Stimulated activated CD8-positive, alpha-beta memory T cell treated with anti-CD3 and anti-CD28 coated beads, Interleukin-7, amount 100 ng/mL, for 1 hour (primary cell): ENCODE data around the gene CACNA1A.
"Not testable (repeated sequence)": the region's sequence is repeated elsewhere in the genome, so short reads cannot be mapped to it uniquely, and the experiment has no call there.

ENCODE experiments used
- DNase-seq, 2 donors: peaks; one replicate each; pipeline ENCODE4 v3.0.0-alpha.2; 2020; ENCODE audit warnings: low read depth in 2 of 2

The CACNA1A gene

DNA sequence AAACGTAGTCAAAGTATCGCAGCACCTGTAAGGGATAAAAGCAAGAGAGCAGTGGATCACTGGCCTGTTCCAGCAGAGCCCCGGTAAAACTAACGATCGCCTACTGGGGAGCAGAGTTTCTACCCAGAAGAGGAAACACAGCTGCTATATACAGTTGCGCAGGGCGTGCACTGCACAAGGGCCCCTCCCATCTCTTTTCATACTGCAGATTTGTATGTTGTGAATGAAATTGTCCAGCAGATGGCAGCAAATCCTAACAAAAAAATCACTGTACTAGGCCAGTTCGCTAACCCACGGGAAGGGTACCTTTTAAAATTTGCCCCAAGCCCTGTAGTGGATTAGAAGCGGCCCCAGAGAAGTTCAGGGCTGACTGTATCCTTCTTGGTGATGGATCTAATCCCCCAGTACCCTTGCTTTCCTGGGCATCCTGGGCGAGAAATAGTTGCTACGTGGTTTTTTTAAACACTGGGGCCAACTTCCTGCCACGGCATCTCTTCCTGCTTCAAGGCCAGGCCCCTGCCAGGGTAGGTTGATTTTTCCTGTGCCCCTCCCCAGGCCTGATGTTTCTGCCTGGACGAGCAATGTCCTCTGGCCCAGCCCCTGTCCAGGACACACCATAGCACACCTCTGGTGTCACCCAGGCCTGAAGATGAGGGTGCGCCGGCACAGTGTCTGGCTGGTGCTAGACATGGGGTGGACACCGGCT lies 229.0 kb downstream of the CACNA1A start:
- DNase-seq, result peak; percentile 17 to 34

DNA sequence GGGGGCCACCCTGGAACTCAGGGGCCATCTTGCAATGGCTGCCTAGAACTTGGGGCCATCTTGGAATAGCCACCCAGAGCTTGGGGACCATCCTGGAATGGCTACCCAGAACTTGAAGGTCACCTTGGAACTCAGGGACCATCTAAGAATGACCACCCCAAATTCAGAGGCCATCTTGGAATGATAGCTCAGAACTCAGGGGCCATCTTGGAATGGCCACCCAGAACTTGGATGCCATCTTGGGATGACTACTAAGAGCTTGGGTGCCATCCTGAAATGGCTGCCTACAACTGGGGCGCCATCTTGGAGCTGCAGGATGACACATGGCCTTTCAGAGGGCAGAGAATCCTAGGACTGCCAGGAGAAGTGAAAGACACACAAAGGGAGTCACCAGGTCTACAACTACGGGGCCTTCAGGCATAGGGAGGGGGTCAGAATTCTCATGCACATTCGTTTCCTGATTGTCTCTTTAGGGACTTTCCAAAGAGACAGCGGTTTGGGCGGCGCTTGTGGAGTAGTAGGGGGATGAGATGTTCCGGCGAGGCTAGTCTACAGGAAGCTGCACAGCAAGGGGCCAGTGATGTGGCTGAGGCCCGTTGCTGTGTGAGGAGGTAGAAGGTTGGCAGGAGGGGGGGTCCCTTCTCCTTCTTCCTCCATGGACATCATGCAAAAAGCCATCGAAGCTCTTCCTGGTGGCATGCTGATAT lies 231.1 kb downstream of the CACNA1A start:
- no peak for DNase-seq

DNA sequence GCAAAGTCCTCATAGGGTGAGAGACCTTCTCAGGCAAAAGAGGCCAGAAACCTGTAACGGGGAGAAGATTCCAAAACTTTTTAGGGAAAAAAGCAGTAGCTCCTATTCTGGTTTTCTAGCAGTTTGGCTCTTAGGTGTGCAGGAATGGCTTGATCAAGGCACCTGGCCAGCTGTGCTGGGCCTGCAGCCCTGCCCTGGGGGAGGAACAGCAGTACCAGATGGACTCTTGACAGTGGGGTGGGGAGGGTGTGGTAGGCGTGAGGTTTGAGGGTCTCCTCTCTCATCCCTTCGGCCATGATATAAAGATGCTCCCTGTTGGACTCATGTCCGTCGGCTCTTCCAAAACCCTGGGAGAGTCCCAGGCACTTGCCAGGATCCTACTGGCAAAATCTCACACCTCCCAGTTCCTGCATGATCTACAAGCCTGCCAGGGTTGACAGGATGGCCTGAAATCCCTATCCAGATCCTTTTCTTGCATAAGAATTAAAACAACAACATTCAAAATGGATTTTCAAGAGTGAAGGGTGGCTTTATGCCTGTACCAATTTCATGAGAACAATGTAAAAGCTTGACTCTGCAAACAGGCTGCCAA lies 235.7 kb downstream of the CACNA1A start:
- no peak for DNase-seq

DNA sequence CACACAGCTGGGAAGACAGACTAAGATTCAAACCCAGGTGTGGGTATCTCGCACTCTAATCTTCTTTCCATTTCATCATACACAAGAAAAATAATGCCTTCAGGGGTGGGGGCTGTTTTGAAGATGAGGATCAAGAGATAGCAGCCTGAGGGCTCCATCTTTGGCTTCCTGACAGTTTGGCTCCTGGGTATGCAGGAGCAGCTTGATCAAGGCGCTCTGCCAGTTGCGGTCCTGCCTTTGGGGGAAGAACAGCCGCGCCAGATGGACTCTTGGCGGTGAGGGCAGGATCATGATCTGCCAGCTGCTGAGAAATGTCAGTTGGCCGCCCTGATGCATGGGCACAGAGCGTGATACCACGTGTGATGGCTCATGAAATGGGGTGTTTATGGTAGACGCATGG lies 236.9 kb downstream of the CACNA1A start:
- no peak for DNase-seq

DNA sequence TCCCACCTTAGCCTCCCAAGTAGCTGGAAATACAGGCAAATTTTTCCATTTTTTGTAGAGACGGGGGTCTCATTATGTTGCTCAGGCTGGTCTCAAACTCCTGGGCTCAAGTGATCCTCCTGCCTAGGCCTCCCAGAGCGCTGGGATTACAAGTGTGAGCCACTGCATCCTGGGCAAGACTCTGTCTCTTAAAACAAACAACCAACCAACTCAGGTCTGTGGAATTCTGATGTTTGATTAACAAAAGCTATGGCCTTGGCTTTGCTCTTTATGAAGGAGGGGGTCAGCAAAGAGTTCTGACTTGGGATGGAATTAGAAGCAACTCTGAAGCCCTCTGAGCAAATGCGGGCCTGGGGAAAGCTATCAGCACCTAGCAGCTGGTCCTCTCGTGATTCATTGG lies 238.4 kb downstream of the CACNA1A start:
- DNase-seq, result no peak

DNA sequence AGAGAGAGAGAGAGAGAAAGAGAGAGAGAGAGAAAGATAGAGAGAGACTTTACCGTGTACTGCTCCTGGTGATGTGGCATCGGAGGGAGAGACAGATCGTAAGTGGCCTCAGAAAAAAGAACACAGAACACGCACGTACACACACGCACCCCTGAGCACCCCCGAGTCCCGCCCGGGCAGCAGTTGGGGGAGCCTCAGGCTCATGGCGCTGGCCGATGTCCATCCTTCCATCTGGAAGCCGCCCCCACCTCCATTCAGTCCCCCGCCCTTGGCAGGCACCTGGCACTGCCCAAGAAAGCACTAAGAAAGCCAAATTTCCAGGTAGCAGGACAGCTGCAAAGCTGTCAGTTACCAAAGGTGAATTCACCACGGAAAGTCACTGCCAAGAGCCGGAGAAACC lies 239.1 kb downstream of the CACNA1A start:
- DNase-seq, result no peak

DNA sequence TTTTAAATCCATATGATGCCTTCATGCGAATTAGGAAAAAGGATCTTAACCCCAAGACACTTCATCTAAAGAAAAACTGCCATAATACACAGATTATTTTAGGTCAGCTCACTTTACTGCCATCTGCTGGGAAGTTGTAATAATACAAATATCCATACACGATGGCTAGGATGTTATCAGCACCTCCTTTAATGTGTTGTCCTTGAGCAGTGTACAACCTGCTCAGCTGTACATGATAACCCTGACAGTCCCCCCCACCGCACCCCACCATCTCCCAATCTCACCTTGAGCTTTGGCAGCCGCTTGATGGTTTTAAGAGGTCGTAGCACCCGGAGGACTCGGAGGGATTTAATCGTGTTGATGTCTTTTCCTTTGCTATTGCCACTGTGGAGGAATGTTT lies 243.8 kb downstream of the CACNA1A start:
- no peak for DNase-seq

DNA sequence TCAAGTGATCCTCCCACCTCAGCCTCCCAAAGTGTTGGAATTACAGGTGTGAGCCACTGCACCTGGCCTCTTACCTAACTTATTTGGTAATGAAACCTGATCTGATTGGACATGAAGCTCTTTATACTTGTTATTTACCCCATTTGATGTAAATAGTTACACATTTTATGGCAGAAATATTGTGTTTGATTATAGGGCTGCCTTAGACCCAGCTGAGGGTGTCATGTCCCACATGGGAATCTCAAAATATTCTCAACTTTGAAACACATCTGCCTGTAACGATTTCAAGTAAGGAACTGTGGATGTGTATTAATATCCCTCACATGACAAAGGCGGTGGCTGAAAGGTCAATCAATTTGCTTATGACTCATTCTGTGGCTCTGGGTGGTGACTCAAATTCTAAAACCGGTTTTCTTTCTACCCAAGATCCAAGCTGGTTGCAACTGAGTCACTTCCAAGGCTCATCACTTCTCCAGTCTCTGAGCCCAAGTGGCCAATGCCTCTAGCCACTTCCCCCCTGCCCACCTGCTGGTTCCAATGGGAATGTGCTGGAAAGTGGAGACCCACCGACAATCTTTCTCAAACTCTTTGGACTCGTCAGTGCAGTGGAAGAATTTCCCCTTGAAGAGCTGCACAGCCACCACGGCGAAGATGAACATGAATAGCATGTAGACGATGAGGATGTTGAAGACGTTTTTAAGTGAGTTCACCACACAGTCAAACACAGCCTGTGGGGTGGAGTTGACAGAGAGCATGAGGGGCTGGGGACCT lies 245.2 kb downstream of the CACNA1A start:
- no peak for DNase-seq

DNA sequence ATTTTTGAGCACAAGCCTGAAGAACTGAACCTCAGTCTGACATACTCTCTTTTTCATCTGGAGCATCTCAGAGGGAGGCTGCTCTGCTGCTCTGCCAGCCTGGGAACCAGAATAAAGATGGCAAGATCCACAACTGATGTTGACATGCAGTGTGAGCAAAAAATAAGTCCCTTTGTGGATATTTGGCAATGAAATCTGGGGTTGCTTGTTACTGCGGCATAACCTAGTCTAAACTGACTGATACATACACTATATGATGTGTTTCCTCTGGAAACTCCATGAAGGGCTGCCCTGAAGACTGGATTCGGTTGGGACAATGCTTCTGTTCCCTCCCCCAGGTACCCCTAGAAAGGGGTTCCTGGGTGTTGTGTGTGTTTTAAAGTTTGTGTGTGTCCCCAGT lies 249.4 kb downstream of the CACNA1A start:
- no peak for DNase-seq

DNA sequence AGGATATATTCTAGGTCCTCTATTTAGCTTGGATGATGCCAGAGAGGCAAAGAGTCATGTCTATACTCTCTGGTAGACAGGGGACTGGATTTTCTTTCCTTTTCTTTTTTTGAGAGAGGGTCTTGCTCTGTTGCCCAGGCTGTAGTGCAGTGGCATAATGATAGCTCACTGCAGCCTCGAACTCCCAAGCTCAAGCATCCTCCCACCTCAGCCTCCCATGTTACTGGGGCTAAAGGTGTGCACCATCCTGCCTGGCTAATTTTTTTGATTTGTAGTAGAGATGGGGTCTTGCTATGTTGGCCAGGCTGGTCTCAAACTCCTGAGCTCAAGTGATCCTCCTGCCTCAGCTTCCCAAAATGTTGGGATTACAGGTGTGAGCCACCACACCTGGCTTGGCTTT lies 249.9 kb downstream of the CACNA1A start:
- not testable (repeated sequence) for DNase-seq

DNA sequence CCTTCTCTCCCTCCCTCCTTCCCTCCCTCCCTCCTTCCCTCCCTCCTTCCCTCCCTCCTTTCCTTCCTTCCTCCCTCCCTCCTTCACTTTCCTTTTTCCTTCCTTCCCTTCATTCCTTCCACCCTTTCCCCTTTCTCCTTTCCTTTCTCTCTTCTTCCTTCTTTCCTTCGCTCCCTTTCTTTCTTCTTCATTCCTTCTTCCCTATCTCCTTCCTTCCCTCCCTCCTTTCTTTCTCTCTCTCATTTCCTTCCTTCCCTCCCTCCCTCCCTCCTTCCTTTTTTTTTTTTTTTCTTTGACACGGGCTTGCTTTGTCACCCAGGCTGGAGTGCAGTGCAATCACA lies 250.6 kb downstream of the CACNA1A start:
- no peak for DNase-seq

DNA sequence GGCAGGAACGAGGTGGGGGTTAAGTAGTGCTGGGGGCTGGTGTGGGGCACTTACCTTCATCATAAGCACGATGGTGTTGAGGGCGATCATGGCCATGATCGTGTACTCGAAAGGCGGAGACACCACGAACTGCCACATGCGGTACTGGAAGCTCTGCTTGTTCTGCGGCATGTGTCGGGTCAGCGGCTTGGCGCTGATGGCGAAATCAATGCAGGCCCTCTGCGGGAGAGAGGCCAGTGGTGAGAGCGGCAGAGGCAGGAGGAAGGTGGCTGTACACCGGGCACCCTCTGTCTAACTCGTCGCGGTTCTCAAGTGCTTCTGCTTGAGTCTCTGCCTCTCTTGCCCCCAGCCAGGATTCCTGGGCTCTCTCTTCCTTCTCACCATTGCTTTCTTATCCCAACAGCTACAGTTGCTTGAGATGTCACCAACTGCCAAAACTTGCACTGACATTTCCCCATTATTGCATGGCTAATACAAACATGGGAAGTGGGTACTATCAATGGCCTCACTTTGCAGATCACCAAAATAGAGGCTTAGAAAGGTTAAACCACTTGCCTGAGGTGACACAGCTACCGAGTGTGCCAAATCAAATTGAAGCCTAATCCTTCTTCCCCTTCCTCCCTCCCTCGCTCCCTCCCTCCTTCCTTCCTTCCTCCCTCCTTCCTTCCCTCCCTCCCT lies 251.1 kb downstream of the CACNA1A start:
- DNase-seq, result no peak

DNA sequence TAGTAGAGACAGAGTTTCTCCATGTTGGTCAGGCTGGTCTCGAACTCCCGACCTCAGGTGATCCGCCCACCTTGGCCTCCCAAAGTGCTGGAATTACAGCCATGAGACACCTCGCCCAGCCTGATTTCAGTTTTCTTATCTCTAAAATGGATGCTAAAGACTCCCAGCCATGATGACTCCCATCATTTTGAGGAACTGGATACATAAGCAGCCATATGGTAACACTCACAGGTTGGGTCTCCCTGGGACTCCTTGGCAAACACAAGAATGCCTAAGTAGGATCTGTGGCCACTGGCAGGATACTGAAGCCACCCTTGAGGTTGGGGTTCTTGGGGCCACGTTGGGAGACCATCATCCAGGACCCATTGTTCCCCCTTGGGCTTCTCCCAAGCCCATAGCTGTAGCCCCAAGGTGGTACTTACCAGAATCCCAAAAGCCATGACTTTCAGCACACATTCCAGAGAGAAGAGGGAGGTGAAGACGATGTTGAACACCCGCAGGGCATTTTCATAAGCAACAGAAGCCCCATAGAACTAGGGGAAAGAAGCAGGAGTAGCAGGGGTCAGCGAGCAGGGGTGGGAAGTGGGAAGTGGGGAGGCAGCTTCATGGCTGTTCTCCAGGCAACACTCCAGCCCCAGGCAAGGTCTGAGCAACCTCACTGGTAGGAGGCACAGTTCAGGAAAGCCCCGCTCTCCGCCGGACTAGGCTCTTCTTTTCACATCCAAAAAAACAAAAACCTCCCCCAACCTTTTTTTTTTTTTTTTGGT lies 253.5 kb downstream of the CACNA1A start:
- DNase-seq, result no peak

DNA sequence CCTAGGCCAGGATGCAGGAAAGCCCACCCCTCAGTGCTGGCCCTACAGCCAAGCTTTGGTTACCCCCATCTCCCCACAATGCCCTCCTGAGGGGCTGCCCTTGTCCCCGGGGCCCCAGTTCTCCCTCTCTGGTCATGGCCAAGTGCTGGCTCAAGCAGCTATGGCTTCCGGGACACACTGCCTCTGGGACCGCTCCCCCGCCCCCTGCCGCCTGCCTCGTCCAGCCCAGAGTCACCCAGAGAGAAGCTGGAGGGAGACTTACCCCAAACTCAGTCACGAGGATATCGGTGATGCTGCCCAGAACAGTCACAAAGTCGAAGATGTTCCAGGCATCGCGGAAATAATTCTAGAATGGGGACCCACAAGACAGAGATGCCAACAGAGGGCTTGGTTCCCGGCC lies 261.4 kb downstream of the CACNA1A start:
- DNase-seq, result no peak

DNA sequence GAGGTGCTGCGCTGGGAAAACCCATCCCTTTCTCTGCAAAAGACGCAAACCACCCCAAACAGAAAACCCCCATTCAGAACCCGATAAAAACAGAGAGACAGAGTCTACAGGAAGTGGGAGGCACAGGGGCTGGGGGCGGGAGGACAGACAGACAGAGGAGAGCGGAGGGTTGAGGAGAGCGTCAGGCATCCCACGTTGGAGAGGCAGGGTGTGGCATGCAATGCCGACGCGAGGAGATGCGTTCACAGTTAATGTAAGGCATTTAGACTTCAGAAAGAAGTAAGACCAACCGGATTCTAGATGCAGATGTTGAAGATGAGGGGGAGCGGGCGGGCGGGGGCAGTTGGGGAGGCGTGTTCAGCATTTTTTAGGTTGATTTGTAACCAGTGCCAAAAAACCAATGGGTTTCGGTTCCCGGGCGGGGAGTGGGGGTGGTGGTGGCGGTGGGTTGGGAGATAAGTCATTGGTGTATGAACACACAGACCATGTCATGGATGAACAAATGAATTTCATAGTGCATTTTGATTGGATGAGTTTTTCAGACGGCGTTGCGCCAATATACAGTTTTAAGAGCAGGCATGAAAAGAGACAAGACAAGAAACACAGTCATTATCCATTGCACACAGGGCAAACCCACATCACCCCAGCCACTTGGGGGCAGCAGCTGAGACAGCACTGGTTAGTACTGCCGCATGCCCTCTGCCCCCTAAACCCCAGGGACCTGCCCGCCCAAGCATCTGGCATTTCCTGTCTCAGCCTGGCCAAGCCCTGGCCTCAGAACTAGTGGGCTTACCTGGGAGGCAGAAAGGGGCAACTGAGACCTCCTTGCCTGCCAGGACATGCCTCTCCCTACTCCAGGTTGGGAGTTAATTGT lies 264.8 kb downstream of the CACNA1A start:
- no peak for DNase-seq

DNA sequence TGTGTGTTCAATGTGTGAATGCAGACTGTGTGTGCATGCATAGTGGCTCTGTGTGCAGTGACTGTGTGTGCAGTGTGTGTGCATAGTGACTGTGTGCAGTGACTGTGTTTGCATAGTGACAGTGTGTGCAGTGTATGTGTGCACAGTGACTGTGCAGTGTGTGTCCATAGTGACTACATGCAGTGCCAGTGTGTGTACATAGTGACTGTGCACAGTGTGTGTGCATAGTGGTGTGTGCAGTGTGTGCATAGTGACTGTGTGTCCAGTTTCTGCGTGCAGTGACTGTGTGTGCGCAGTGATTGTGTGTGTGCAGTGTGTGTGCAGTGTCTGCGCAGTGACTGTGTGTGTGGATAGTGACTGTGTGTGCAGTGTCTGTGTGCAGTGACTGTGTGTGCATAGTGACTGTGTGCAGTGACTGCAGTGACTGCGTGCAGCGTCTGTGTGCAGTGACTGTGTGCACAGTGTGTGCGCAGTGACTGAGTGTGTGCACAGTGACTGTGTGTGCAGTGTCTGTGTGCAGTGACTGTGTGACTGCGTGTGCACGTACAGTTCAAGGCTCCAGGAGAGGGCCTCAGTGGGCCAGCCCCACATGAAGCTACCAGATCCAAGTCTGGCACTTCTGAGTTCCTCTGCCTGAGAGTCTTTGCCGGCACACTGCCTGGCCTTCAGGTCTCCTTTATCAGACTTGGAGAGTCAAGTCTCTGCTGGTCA lies 265.8 kb downstream of the CACNA1A start:
- DNase-seq, result no peak

DNA sequence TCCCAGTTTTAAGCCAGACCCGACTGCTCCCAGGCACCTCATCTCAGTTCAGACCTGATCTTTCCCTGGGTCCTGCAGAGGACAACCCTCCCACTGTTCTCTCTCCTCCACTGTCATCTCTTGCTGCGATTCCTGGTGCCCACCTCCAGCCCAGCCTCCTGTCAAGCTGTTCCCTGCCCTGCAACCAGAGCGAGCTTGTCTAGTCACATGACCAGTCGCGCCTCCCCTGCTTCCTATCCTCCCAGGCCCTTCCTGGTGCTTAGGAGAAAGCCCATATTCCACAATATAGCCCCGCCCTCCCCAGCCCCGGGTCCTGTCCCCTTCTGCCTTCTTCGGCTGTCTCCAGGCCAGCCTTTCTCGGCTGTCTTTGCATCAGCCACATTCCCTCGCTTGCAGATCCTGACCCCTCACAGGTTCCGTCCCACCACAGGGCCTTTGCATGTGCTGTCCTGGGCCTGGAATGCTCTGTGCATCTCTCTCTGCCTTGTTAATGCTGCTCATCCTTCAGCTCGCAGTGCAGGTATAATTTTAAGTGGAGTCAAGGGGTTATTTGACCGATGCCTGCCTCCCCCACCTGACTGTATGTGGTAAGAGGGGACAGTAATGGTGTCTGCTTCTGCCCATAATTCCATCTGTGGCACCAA lies 267.3 kb downstream of the CACNA1A start:
- DNase-seq, result no peak

DNA sequence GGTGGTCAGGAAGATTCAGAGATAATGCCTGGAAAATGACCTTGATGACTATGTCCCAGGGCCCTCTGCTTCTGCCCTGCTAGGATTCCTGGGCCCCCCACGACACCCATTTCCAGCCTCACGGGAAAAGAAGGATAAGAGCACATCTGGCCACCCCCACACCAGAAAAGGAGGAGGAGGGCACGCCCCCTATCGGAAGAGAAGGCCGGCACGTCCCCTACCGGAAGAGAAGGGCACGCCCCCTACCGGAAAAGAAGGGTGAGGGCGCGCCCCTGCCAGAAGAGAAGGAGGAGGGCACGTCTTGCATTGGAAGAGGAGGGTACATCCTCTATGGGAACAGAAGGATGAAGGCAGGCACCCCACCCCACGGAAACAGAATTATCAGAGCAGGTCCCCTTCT lies 271.8 kb downstream of the CACNA1A start:
- DNase-seq, result peak; percentile 9 to 31

DNA sequence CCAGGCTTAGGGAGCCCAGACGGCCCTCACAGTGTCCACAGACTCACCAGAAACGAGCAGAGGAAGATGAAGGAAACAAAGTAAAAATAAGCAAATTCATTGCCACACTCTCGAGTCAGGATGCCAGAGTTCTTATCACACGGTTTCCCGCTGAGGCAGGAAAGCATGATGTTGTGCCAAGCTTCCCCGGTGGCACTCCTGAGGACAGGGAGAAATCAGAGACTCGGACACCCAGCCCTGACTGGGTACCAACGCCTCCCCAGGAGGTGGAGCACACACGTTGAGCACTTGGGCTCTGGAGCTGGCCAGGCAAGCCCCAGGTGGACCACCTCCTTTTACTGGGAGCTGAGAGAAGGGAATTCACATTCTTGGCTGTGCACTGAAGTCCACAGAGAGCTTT lies 274.6 kb downstream of the CACNA1A start:
- DNase-seq, result no peak
